K562 (cell line): ENCODE measurements around the gene PPM1L. TPM values are rescaled to one million over a fixed set of nuclear protein-coding genes. Genes with fewer than 3 reads are reported as not detected.

ENCODE experiments used
- GABPB2 ChIP-seq: fragments of 250-450 bp; sonication (Bioruptor Pico); conservative IDR thresholded peaks from 2 replicates; pipeline ENCODE4 v1.5.1; 2021; ENCODE audit warnings: mild to moderate bottlenecking
- GTF2F1 ChIP-seq: IDR thresholded peaks from 2 replicates; pipeline ENCODE4 v1.6.1; 2011; ENCODE audit warnings: low read depth, low read length, improper control_type of control experiment
- GTF3C2 ChIP-seq: IDR thresholded peaks from 3 replicates; pipeline ENCODE4 v1.6.1; 2011; ENCODE audit warnings: borderline replicate concordance, mild to moderate bottlenecking, moderate library complexity; ENCODE audit not compliant: insufficient read length; ENCODE audit errors: extremely low read depth
- HMBOX1 ChIP-seq: sonication (generic); IDR thresholded peaks from 2 replicates; pipeline ENCODE4 v1.6.1; 2016
- NBN ChIP-seq: fragments of 450-650 bp; IDR thresholded peaks from 2 replicates; pipeline ENCODE4 v1.6.1; 2016; ENCODE audit warnings: low read depth, mild to moderate bottlenecking
- PHB ChIP-seq: fragments of 250-450 bp; sonication (Bioruptor Pico); IDR thresholded peaks from 2 replicates; pipeline ENCODE4 v1.5.0; 2021
- TEAD1 ChIP-seq, 2 experiments: fragments of 450-650 bp in 1 of 2; sonication (generic) in 1 of 2; formaldehyde crosslinking; IDR thresholded peaks; 2 replicates each; pipeline versions ENCODE4 v1.4.0 to v1.8.0; 2020 to 2022; ENCODE audit warnings: mild to moderate bottlenecking in 2 of 2, missing genetic modification reagents in 1 of 2
- ZBTB33 ChIP-seq: sonication (generic); formaldehyde crosslinking; IDR thresholded peaks from 2 replicates; pipeline ENCODE4 v1.8.1; 2023; ENCODE audit warnings: mild to moderate bottlenecking, missing genetic modification reagents
- ZBTB40 ChIP-seq, 2 experiments: fragments of 450-650 bp in 1 of 2; sonication (generic) in 1 of 2; formaldehyde crosslinking in 1 of 2; IDR thresholded peaks; 2 replicates each; pipeline versions ENCODE4 v1.7.1 to v1.9.0; 2016 to 2022; ENCODE audit warnings: inconsistent platforms in 1 of 2, mild to moderate bottlenecking in 1 of 2, missing genetic modification reagents in 1 of 2
- ZNF23 ChIP-seq: fragments of 250-450 bp; sonication (Bioruptor Pico); IDR thresholded peaks from 2 replicates; pipeline ENCODE4 v1.4.0; 2020; ENCODE audit warnings: mild to moderate bottlenecking
- polyA plus RNA-seq, 8 experiments: library from polyadenylated mRNA; depleted of rRNA in 4 of 8; stranded (reverse) in 5 of 8; unstranded in 3 of 8; fragments of >200 nt; fragmentation: Nextera tagmentation in 2 of 8; fragmentation: Illumina TruSeq in 1 of 8; extraction: Ambion mirVana in 2 of 8; extraction: Trizol in 1 of 8; gene quantifications; 2 replicates each; pipeline versions ENCODE4 v1.2.1 to v1.2.3, GENCODE V29; 2011 to 2014; ENCODE audit warnings: inconsistent platforms in 1 of 8, missing spikeins in 1 of 8
- total RNA-seq, 7 experiments: library from RNA; depleted of rRNA in 6 of 7; stranded (reverse); fragments of >200 nt in 6 of 7; fragmentation: Illumina TruSeq in 2 of 7; extraction: Trizol in 2 of 7; gene quantifications; 2 replicates each; pipeline versions ENCODE4 v1.2.1 to v1.2.3, GENCODE V29; 2011 to 2021; ENCODE audit warnings: low replicate concordance in 1 of 7

PPM1L gene
- total and polyA plus RNA-seq, 9 of the 15 experiments (the other 6 are each of a cell fraction or from before 2014, with no cell fraction given) = 0.01 to 0.41 (median 0.14) TPM

- no peak for TF ChIP-seq ZBTB40 (IDR thresholded peaks at IDR 0.05)
- TF ChIP-seq ZBTB40 (CRISPR knock-in tag; IDR thresholded peaks at IDR 0.05) = no peak
- TF ChIP-seq TEAD1 (CRISPR knock-in tag; IDR thresholded peaks at IDR 0.05) = no peak
- no peak for TF ChIP-seq GABPB2 (CRISPR knock-in tag)
- TF ChIP-seq HMBOX1 = no peak
- no peak for TF ChIP-seq PHB (CRISPR knock-in tag)
- TF ChIP-seq GTF2F1 = no peak
- no peak for TF ChIP-seq NBN
- TF ChIP-seq GTF3C2 = no peak
- no peak for TF ChIP-seq ZBTB33 (CRISPR knock-in tag)
- no peak for TF ChIP-seq ZNF23 (CRISPR knock-in tag)
Observed at GRCh38 chr3:160837394-160837980, 81.5 kb downstream of the PPM1L start (continued).
